Stimulated activated CD4-positive, alpha-beta T cell treated with anti-CD3 and anti-CD28 coated beads, Interleukin-4, amount 100 ng/mL, for 24 hours (primary cell): ENCODE data around the gene OPTC.

Source experiments
- DNase-seq: peaks from one replicate; pipeline ENCODE4 v3.0.0-alpha.2; 2020

OPTC gene

DNA sequence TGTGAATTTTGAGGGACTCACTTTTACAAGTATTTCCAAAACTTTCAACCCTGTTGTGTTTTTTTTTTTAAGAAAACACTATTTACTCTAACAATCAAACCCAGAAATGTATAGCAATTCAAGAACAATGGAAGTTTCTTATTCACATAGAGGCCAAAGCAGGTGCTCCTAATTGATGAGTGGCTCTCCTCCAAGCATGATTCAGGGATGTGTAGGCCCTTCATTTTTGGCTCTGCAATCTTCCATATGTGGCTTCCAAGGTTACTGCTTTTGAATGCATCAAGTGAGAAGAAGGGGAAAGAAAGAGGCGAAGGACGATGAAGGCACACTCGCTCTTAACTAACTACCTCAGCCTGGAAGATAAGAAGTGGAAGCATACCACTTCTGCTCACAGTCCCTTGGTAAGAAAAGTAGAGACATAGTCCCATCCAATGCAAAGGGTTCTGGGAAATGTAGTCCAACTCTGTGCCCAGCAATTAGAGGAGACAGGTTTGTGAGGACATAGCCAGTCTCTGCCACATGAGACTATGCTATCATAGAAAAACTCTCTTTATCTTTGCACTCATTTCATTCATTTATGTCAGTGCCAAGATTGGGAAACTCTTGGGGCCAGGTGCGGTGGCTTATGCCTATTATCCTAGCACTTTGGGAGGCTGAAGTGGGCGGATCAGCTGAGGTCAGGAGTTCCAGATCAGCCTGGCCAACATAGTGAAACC, 46.0 kb downstream of the OPTC start:
- no peak for DNase-seq

DNA sequence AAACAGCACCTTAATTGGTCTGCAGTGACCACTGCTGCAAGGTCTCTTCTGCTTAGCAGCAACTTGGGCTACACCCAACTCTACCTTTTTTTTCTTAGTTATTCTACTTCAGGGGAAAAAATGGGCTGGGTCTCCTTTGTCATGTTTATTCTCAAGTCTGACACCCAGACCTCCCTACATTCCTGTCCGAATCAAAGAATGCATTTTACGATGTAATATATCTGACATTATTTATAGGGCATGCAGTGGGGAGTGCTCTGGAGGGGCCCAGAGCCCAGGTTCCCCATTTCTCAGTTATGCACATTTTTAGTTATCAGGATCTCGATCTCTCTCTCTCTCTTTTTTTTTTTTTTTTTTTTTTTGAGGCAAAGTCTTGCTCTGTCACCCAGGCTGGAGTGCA, 50.5 kb downstream of the OPTC start:
- no peak for DNase-seq

GRCh38 chr1:203544978-203545816, 51.2 kb downstream of the OPTC start:
- no peak for DNase-seq

GRCh38 chr1:203546274-203546673, 52.3 kb downstream of the OPTC start:
- DNase-seq: no peak

DNA sequence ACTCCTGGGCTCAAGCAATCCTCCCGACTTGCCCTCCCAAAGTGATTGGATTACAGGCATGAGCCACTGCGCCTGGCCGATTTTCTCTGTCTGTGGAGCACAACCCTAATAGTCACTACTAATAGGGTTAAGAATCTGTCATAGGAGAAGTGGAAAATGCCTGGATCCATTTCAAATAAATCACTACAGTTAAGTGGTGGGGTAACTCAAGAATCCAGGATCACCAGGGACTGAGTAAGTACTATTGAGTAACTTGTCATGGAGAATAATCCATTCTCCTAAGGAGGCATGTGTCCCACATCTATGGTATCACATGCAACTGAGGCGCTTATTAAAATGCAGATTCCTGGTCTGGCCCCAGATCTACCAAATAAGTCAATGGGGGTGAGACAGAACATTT, 53.2 kb downstream of the OPTC start:
- no peak for DNase-seq

DNA sequence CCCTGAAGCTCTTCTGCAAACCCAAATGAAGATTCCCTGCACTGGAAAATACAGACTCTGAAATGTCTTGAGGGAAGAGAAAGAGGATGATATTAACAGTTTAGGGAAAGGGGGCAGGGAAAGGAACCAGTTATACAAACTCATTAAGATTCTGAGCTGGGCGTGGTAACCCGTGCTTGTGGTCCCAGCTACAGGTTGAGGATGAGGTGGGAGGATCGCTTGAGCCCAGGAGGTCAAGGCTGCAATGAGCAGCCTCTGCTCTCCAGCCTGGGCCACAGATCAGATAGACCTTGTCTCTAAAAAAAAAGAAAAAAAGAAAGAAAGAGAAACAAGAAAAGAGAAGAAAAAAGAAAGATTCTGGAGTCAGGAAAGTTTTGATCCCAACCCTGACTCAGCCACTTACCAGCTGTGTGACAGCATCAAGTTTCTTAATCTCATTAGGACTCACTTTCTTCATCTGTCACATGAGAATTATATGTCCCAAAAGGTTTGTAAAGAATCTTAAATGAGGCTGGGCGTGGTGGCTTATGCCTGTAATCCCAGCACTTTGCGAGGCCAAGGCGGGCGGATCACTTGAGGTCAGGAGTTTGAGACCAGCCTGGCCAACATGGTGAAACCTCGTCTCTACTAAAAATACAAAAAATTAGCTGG, 53.9 kb downstream of the OPTC start:
- DNase-seq: no peak

DNA sequence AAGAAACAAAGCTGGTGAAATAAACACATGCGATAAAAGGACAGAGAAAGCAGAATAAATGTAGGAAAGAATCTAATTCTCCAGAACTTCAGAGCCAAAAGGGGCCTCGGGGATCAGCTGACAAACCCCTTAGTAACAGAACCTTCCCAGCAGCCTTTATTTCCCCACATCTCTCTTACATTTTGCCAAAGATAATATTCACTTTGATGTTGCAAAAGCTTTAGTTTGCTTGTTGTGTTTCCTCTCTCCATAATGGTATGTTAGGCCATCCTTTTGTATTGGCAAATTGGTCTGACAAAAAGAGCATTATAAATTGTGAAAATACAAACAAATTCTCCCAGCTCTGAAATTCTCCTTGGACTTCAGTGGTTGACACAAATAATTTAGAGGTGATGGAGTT, 54.9 kb downstream of the OPTC start:
- DNase-seq: no peak

GRCh38 chr1:203549309-203549708, 55.4 kb downstream of the OPTC start:
- DNase-seq: no peak

DNA sequence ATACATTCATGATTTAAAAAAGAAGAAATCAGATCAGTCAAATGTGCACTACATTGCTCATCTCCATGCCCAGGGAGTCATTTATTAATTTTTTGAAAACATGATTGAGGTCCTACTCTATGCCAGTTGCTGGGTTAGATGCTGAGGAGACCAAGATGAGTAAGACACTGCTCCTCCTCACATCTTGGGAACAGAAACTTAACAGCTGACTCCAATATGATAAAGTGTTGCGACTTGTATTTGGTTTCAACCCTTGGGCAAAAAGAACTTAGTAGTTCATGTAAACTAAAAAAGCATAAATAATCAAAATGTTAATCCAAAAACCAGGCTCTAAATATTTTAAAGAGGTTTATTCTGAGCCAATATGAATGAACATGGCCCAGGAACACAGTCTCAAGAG, 56.9 kb downstream of the OPTC start:
- DNase-seq: no peak

- no peak for DNase-seq
Observed at GRCh38 chr1:203551550-203551949, 57.6 kb downstream of the OPTC start.

GRCh38 chr1:203553496-203553895, 59.5 kb downstream of the OPTC start:
- no peak for DNase-seq

DNA sequence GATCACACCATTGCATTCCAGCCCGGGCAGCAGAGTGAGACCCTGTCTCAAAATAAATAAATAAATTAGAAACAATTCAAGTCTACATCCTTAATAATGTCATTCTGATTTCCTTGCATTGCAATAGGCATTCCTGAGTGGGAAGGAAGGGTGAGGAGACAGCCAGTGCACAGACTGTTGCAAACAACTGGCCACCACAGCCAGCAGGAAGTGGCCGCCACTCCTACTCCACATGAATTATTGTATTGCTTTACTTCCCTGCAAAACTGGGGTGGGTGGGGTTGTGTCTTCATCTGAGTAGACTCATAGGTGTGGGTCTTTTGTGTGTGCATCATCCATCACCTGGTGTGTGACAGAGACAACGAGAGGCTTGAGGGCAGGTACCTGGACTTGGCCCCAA, 60.1 kb downstream of the OPTC start:
- DNase-seq: no peak

GRCh38 chr1:203555076-203555475, 61.1 kb downstream of the OPTC start:
- no peak for DNase-seq

DNA sequence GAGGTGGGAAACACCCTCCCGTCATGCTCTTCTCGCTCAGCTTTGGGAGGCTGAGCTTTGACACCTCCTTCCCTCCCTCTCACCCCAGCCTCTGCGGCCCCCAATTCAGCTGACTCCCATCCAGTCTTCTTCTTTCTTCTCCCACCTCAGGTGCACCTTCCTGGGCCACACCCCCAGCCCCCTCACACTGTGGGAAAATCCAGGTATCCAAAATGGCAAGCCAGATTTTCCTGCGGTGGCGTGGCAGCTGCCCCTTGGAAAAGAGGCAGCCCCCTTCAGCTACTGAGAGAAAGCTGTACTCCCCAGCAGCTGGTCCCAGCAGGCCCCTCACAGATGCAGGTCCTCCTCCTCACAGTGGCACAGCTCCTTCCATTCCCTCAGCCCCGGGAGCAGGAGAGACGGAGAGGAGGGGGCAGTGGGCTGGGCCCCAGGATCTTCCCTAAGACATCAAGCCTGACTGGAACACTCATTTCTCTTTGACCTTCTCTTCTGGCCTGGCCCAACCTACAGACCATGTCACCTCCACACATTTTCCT, 61.6 kb downstream of the OPTC start:
- DNase-seq: no peak

DNA sequence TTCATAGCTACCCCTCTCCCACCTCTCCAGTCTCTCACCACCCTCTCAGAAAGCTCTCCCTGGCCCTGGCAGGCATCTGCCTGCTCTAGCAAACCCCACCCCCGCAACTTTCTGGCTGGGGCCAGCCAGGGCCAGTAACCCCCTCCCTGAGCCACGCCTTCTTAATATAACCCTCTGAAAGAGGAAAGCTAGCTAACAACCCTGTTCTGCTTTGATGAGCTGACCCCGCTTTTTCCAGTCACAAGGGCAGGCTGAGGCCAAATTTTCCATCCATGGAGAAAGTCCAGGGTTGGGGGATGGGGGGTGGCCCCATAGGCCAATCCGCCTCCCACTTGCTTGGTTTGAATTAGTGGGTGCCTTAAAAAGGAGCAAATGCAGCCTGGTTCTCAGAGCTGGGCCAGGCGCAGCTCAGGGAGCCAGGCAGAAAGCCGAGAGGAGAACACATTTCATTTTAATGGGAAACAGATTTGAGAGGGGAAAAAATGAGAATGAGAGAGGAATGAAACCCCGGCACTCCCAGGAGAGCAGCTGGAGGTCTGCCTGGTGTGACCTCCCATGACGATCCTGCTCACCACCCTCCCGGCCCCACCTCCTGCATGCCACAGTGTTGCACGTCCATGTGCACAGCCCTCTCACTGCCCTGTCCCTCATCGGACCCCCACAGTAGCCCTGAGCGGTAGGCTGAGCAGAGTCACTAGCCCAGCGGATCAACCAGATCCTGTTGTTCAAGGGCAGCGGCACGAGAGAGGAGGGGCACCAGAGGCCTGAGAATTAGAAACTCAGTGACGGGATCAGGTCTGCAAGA, 62.3 kb downstream of the OPTC start:
- DNase-seq: no peak

DNA sequence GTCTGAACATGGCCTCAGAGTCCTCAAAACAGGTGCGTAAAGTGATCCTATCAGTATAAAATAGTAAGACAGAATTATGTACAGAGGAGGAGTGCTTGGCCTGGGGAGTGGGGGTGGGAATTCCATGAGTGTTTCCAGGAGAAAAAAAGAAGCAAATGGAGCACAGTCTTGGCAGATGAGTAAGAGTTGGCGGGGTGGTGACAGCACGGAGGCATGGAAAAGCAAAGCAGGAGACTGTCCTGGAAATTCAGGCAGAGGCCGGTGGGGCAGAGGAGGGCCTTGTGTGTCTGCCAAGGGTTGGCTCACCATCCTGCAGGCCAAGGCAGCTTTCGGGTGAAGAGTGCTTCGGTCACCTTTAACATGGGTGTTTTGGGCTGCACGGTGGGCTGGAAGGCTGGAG, 63.4 kb downstream of the OPTC start:
- no peak for DNase-seq

DNA sequence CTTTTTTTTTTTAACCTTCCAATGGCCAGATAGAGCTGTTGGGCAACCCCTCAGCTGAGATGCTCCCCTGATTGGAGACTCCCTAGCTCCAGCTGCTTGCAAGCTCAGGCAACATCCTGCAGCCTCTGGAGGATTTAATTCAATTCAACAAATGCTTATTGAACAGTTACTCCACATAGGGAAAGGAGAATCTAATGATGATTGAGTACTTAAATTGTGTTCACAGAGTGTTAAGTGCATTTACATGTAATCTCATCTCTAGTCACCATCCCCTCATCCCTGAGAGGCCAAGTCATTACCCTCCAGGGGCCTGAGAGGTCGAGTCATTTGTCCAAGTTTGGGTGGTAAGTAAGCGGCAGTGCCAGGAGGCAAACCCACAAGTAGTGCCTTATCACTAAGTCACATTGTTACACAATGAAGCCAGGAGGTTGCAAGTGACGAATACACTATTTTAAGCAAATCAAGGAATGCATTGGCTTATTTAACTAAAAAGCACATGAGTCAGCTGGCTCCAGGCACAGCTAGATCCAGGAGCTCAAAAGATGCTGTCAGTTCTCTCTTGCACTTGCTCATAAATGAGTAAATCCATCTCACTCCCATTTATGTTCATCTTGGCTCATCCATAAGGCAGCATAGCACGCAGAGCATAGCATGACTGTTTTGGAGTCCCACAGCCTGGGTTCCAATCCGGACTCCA, 64.3 kb downstream of the OPTC start:
- no peak for DNase-seq
